OCI-LY7 (cell line): ENCODE data around the gene GBGT1. TPM values are rescaled to one million over a fixed set of nuclear protein-coding genes. Genes with fewer than 3 reads are reported as not detected.
"Not testable (repeated sequence)": the region's sequence is repeated elsewhere in the genome, so short reads cannot be mapped to it uniquely, and the experiment has no call there.

Source experiments
- BruUV-seq: library from RNA; stranded (reverse); fragments of 400-500 nt; replicated peaks from 2 replicates; lab custom pipeline; 2021; lab: Mats Ljungman, UMichigan
- CTCF ChIA-PET: fragments of 300-600 bp; sonication (Branson Sonifier 250); formaldehyde crosslinking; loops from one replicate; lab custom pipeline; 2022; ENCODE audit warnings: antibody characterized with exemption; ENCODE audit not compliant: unreplicated experiment; lab: Charles Lee
- POLR2A ChIA-PET: fragments of 300-600 bp; sonication (Branson Sonifier 250); formaldehyde crosslinking; loops from one replicate; lab custom pipeline; 2022; ENCODE audit warnings: antibody characterized with exemption; lab: Charles Lee
- DNase-seq: peaks from one replicate; pipeline ENCODE4 v3.0.0-alpha.2; 2015; ENCODE audit warnings: low spot score
- H2AFZ ChIP-seq: fragments of 200-600 bp; sonication (generic), shearing (Covaris generic); 2 replicates; pipeline ENCODE4 v1.6.1; 2014; ENCODE audit warnings: mild to moderate bottlenecking, antibody characterized with exemption, low read length, moderate library complexity
- H3K27ac ChIP-seq: fragments of 200-600 bp; sonication (generic); 2 replicates; pipeline ENCODE4 v1.5.1; 2014; ENCODE audit warnings: mixed run types, low read depth, mild to moderate bottlenecking, moderate library complexity, low read length, inconsistent platforms; ENCODE audit not compliant: poor library complexity, severe bottlenecking
- H3K36me3 ChIP-seq: fragments of 200-600 bp; sonication (generic); 2 replicates; pipeline ENCODE4 v1.6.1; 2014; ENCODE audit warnings: mild to moderate bottlenecking, antibody characterized with exemption, low read length, moderate library complexity, mixed read lengths; ENCODE audit not compliant: insufficient read depth
- H3K4me1 ChIP-seq: fragments of 200-600 bp; sonication (generic); 2 replicates; pipeline ENCODE4 v1.5.1; 2014; ENCODE audit warnings: mild to moderate bottlenecking, low read length; ENCODE audit not compliant: insufficient read depth, poor library complexity, severe bottlenecking
- H3K4me2 ChIP-seq: fragments of 200-600 bp; sonication (generic); 2 replicates; pipeline ENCODE4 v1.6.1; 2014; ENCODE audit warnings: mild to moderate bottlenecking, low read length
- H3K4me3 ChIP-seq: fragments of 200-600 bp; sonication (generic); 2 replicates; pipeline ENCODE4 v1.5.1; 2014; ENCODE audit warnings: mild to moderate bottlenecking, low read depth, low read length; ENCODE audit not compliant: poor library complexity, severe bottlenecking
- H3K79me2 ChIP-seq: fragments of 200-600 bp; sonication (generic); 2 replicates; pipeline ENCODE4 v1.6.1; 2016; ENCODE audit warnings: low read depth, mild to moderate bottlenecking, low read length, moderate library complexity, mixed read lengths; ENCODE audit not compliant: insufficient read depth
- H3K9me2 ChIP-seq: fragments of 200-600 bp; sonication (generic); 2 replicates; pipeline ENCODE4 v1.6.1; 2016; ENCODE audit warnings: mild to moderate bottlenecking, low read length, mixed read lengths; ENCODE audit not compliant: insufficient read depth
- H3K9me3 ChIP-seq: fragments of 200-600 bp; sonication (generic); 2 replicates; pipeline ENCODE4 v1.6.1; 2014; ENCODE audit warnings: mild to moderate bottlenecking, mixed run types, low read length, mixed read lengths
- H4K20me1 ChIP-seq: fragments of 200-600 bp; sonication (generic); 2 replicates; pipeline ENCODE4 v1.6.1; 2014; ENCODE audit warnings: mild to moderate bottlenecking, antibody characterized with exemption, low read length, moderate library complexity, mixed read lengths; ENCODE audit not compliant: insufficient read depth
- CTCF ChIP-seq: fragments of 200-600 bp; sonication (generic); conservative IDR thresholded peaks from 2 replicates; pipeline ENCODE4 v1.5.1; 2014; ENCODE audit warnings: mild to moderate bottlenecking, antibody characterized with exemption, low read length, moderate library complexity, mixed read lengths
- EZH2phosphoT487 ChIP-seq: fragments of 200-600 bp; sonication (generic); IDR thresholded peaks from 2 replicates; pipeline ENCODE4 v1.6.1; 2018; ENCODE audit warnings: low read depth, borderline replicate concordance, mild to moderate bottlenecking, mixed run types, antibody characterized with exemption, low read length, moderate library complexity, mixed read lengths
- intact Hi-C: fragments of 100-400 bp; cut with micrococcal nuclease; formaldehyde crosslinking; loops from one replicate; pipeline ENCODE4 v1.10.0; 2022; ENCODE audit not compliant: unreplicated experiment
- total RNA-seq, 2 experiments: library from RNA; depleted of rRNA in 1 of 2; stranded (reverse); fragments of >200 nt in 1 of 2; shearing (Covaris generic) in 1 of 2; gene quantifications; 2 replicates each; pipeline ENCODE4 v1.2.3, GENCODE V29; 2014 to 2022

The GBGT1 gene
- total RNA-seq, 2 experiments from 2014 or later = 2.1 to 5.9 TPM

- H3K36me3 ChIP-seq, POLR2A ChIA-PET, H3K9me2 ChIP-seq, DNase-seq, H3K27ac ChIP-seq, H3K4me3 ChIP-seq, H3K9me3 ChIP-seq, H3K4me2 ChIP-seq, H3K4me1 ChIP-seq, H4K20me1 ChIP-seq, H2AFZ ChIP-seq, BruUV-seq, H3K79me2 ChIP-seq, intact Hi-C loops, CTCF ChIA-PET: not testable (repeated sequence)
These were observed 45.9 kb upstream of the GBGT1 start for GRCh38 chr9:133209327-133210201.

GRCh38 chr9:133208880-133209300 lies 45.2 kb upstream of the GBGT1 start, which contains the start of gene OBP2B:
Gene OBP2B (minus strand): TSS chr9:133209250. CDS start chr9:133209199, 51 bp downstream.
- H2AFZ ChIP-seq, DNase-seq, H3K4me1 ChIP-seq, intact Hi-C loops, H3K9me3 ChIP-seq, CTCF ChIA-PET, H3K79me2 ChIP-seq, H4K20me1 ChIP-seq, H3K4me2 ChIP-seq, H3K36me3 ChIP-seq, BruUV-seq, H3K4me3 ChIP-seq, POLR2A ChIA-PET, H3K9me2 ChIP-seq, H3K27ac ChIP-seq: not testable (repeated sequence)

- not testable (repeated sequence) for BruUV-seq
These were observed 44.6 kb upstream of the GBGT1 start for GRCh38 chr9:133208171-133208879.

GRCh38 chr9:133207540-133208170 lies 43.9 kb upstream of the GBGT1 start:
- H3K4me2 ChIP-seq = no peak overlapping the region
- H4K20me1 ChIP-seq = no peaks in the 10 kb centered on the region
- ChIA-PET POLR2A (no interaction called here), CTCF (no interaction called here)
- H3K9me3 ChIP-seq = no peaks in the 10 kb centered on the region
- no peaks in the 10 kb centered on the region for H3K9me2 ChIP-seq
- no peaks in the 10 kb centered on the region for H3K79me2 ChIP-seq
- no peak overlapping the region for H3K4me3 ChIP-seq
- no peak for DNase-seq
- H2AFZ ChIP-seq = no peak overlapping the region
- no TSS peak for BruUV-seq
- H3K27ac ChIP-seq = no peak overlapping the region
- no peak for TF ChIP-seq EZH2phosphoT487
- no peak for TF ChIP-seq CTCF
- no peaks in the 10 kb centered on the region for H3K36me3 ChIP-seq
- intact Hi-C loops = no loop called here
- H3K4me1 ChIP-seq = no peaks in the 10 kb centered on the region

More at GRCh38 chr9:133208171-133208879, 44.6 kb upstream of the GBGT1 start:
- H3K9me2 ChIP-seq, H3K4me1 ChIP-seq, CTCF ChIA-PET, POLR2A ChIA-PET, DNase-seq, H3K4me3 ChIP-seq, H3K9me3 ChIP-seq, H3K4me2 ChIP-seq, H2AFZ ChIP-seq, H3K79me2 ChIP-seq, intact Hi-C loops, H3K36me3 ChIP-seq, H4K20me1 ChIP-seq, H3K27ac ChIP-seq: not testable (repeated sequence)
